Natural killer cell (primary cell): ENCODE results near the gene LILRA6. TPM values are rescaled to one million over a fixed set of nuclear protein-coding genes. Genes with fewer than 3 reads are reported as not detected.
"Not testable (repeated sequence)": the region's sequence is repeated elsewhere in the genome, so short reads cannot be mapped to it uniquely, and the experiment has no call there.

Source experiments
- ATAC-seq, 3 donors: fragments of 150-1000 bp in 2 of 3; fragments of 200-7000 bp in 1 of 3; cut with Tn5 transposase; 1 replicate in 1 of 3; 2 replicates in 2 of 3; pipeline ENCODE4 v1.10.0; 2021; ENCODE audit warnings: mild to moderate bottlenecking in 2 of 3, moderate library complexity in 2 of 3
- DNase-seq, 2 donors: peaks; one replicate each; pipeline versions ENCODE4 v3.0.0 to v3.0.0-alpha.2; 2013 to 2021; ENCODE audit warnings: mixed read lengths in 1 of 2
- H3K27ac ChIP-seq: one replicate; pipeline ENCODE4 v1.5.1; 2013; ENCODE audit warnings: mild to moderate bottlenecking, low read length
- H3K27me3 ChIP-seq: one replicate; pipeline ENCODE4 v1.6.1; 2013; ENCODE audit warnings: low read length; ENCODE audit not compliant: control insufficient read depth, insufficient read depth
- H3K36me3 ChIP-seq: one replicate; pipeline ENCODE4 v1.6.1; 2013; ENCODE audit warnings: low read length; ENCODE audit not compliant: control insufficient read depth, insufficient read depth
- H3K4me1 ChIP-seq: one replicate; pipeline ENCODE4 v1.6.1; 2013; ENCODE audit warnings: low read length; ENCODE audit not compliant: control insufficient read depth, insufficient read depth
- H3K4me3 ChIP-seq: one replicate; pipeline ENCODE4 v1.5.1; 2013; ENCODE audit warnings: low read length
- H3K9me3 ChIP-seq: one replicate; pipeline ENCODE4 v1.6.1; 2013; ENCODE audit warnings: low read length; ENCODE audit not compliant: control insufficient read depth, insufficient read depth
- H3K27ac Mint-ChIP-seq, 2 donors: one replicate each; pipeline ENCODE4 v1.8.0; 2022; ENCODE audit warnings: mild to moderate bottlenecking in 2 of 2, mixed read lengths in 2 of 2, moderate library complexity in 1 of 2
- H3K27me3 Mint-ChIP-seq, 2 donors: one replicate each; pipeline ENCODE4 v1.8.0; 2022; ENCODE audit warnings: low read depth in 2 of 2, mixed read lengths in 2 of 2
- H3K36me3 Mint-ChIP-seq: one replicate; pipeline ENCODE4 v1.8.0; 2022; ENCODE audit warnings: mixed read lengths
- H3K4me1 Mint-ChIP-seq, 2 donors: one replicate each; pipeline ENCODE4 v1.8.0; 2022; ENCODE audit warnings: mixed read lengths in 2 of 2
- H3K4me3 Mint-ChIP-seq: one replicate; pipeline ENCODE4 v1.8.0; 2022; ENCODE audit warnings: mild to moderate bottlenecking, moderate library complexity, mixed read lengths
- H3K9me3 Mint-ChIP-seq, 2 donors: one replicate each; pipeline ENCODE4 v1.8.0; 2022; ENCODE audit warnings: mixed read lengths in 2 of 2
- CTCF ChIP-seq: fragments of 200-600 bp; IDR thresholded peaks from one replicate; pipeline ENCODE4 v1.8.0; 2022; ENCODE audit warnings: antibody characterized with exemption
- WGBS: methylation state at CpG from one replicate; pipeline ENCODE4 v1.1.7; 2013; ENCODE audit warnings: missing lambda C conversion rate; ENCODE audit not compliant: insufficient coverage; 5-methylcytosine and 5-hydroxymethylcytosine counted together
- intact Hi-C: fragments of 100-400 bp; cut with micrococcal nuclease; formaldehyde crosslinking; loops from one replicate; pipeline ENCODE4 v1.14.2; 2022
- total RNA-seq, 4 donors: library from RNA; stranded (reverse); fragments of 120-200 nt in 1 of 4; gene quantifications; one replicate each; pipeline versions ENCODE4 v1.2.3 to v1.2.4, GENCODE V29; 2013 to 2022

LILRA6 gene
- total RNA-seq, 3 donors from 2014 or later (not counting 1 experiment from before 2014, with no cell fraction given) = 2.1 to 2.6 (median 2.1) TPM

GRCh38 chr19:54229146-54229545 lies 13.4 kb downstream of the LILRA6 start:
- H3K9me3 Mint-ChIP-seq = no peaks in the 10 kb centered on the region
- DNase-seq (no peak), ATAC-seq (no peak)
- H3K36me3 Mint-ChIP-seq = no peaks in the 10 kb centered on the region
- peaks cover 6% of the 10 kb centered on the region for H3K4me1 ChIP-seq
- no peak overlapping the region for H3K4me3 Mint-ChIP-seq
- peaks cover 25% of the 10 kb centered on the region for H3K27me3 ChIP-seq
- H3K4me1 Mint-ChIP-seq = peaks cover 5 to 6% of the 10 kb centered on the region in 2 donors
- WGBS = 93% methylated on average over 8 of the region's 8 CpGs
- H3K27ac ChIP-seq = no peak overlapping the region
- no peaks in the 10 kb centered on the region for H3K36me3 ChIP-seq
- peaks cover 20 to 32% of the 10 kb centered on the region in 2 donors for H3K27me3 Mint-ChIP-seq
- no peak overlapping the region for H3K4me3 ChIP-seq
- no peaks in the 10 kb centered on the region for H3K9me3 ChIP-seq
- intact Hi-C loops = no loop called here
- no peak for TF ChIP-seq CTCF
- H3K27ac Mint-ChIP-seq = no peak overlapping the region

DNA sequence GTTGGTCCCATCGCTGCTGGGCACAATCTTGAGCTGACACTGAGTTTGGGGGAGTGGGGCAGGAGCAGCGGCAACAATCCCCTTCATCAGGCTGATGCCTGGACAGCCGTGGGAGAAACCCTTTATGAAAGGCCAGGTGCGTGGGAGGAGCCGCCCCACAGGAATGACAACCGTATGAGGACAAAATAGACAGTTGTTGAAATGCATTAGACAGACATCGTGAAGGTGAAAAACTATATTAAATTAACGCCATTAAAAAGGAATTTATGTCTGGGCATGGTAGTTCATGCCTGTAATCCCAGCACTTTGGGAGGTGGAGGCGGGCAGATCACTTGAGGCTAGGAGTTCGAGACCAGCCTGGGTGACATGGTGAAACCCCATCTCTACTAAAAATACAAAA lies 18.0 kb downstream of the LILRA6 start:
- DNase-seq, H3K27ac ChIP-seq, intact Hi-C loops, H3K27me3 ChIP-seq, H3K4me1 Mint-ChIP-seq, H3K4me3 ChIP-seq, ATAC-seq, H3K36me3 Mint-ChIP-seq, H3K27ac Mint-ChIP-seq, H3K9me3 ChIP-seq, H3K36me3 ChIP-seq, H3K4me3 Mint-ChIP-seq, H3K9me3 Mint-ChIP-seq: not testable (repeated sequence)
- H3K27me3 Mint-ChIP-seq = peaks cover 18 to 19% of the 10 kb centered on the region in 2 donors
- 88% methylated on average over 10 of the region's 10 CpGs for WGBS
- H3K4me1 ChIP-seq = peaks cover 16% of the 10 kb centered on the region

- H3K9me3 Mint-ChIP-seq, H3K4me3 ChIP-seq, H3K36me3 ChIP-seq, H3K27ac ChIP-seq, H3K36me3 Mint-ChIP-seq, H3K9me3 ChIP-seq, H3K4me3 Mint-ChIP-seq, DNase-seq, ATAC-seq, H3K27me3 ChIP-seq, H3K4me1 Mint-ChIP-seq, H3K27ac Mint-ChIP-seq: not testable (repeated sequence)
- intact Hi-C loops = loop anchor here (2.0 kb wide), 1 partner anchor 23 kb away; no protein-coding TSS in a partner anchor
- peaks cover 16% of the 10 kb centered on the region for H3K4me1 ChIP-seq
- peaks cover 14 to 15% of the 10 kb centered on the region in 2 donors for H3K27me3 Mint-ChIP-seq
- WGBS = 71% methylated on average over 4 of the region's 5 CpGs
These were observed 18.7 kb downstream of the LILRA6 start for GRCh38 chr19:54223937-54224281.

DNA sequence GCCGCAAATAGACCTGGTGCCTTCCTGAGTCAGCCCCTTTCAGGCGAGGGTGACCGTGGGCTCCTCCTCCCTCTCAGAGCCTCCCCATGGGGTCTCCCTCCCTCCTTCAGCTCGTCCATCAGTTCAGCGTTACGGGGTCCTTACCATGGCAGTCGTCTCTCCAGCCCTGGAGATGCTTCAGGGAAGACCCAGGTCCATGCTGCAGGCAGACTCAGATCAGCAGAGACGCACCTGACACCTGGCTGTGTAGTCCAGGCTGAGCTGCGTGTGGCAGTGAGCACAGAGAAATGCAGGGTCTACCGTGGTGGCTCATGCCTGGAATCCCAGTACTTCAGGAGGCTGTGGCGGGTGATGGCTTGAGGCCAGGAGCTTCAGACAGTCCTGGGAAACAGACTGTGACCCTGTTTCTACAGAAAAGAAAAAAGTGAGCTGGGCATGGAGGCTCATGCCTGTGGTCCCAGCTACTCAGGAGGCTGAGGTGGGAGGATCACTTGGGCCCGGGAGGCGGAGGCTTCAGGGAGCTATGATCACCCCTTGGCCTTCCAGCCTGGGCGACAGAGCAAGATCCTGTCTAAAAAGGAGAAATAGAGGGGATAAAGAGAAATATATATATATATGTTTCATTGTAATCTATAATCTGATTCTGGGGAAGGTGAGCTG lies 19.2 kb downstream of the LILRA6 start:
- not testable (repeated sequence) for H3K4me3 ChIP-seq, H3K36me3 ChIP-seq, H3K27me3 ChIP-seq, ATAC-seq, H3K4me3 Mint-ChIP-seq, H3K36me3 Mint-ChIP-seq, H3K4me1 Mint-ChIP-seq, DNase-seq, H3K27ac ChIP-seq, H3K9me3 ChIP-seq, H3K9me3 Mint-ChIP-seq, H3K27ac Mint-ChIP-seq
- WGBS = 76% methylated on average over 12 of the region's 14 CpGs
- H3K27me3 Mint-ChIP-seq = peaks cover 11 to 15% of the 10 kb centered on the region in 2 donors
- intact Hi-C loops = loop anchor here (2.0 kb wide), 1 partner anchor 23 kb away; no protein-coding TSS in a partner anchor
- peaks cover 16% of the 10 kb centered on the region for H3K4me1 ChIP-seq

DNA sequence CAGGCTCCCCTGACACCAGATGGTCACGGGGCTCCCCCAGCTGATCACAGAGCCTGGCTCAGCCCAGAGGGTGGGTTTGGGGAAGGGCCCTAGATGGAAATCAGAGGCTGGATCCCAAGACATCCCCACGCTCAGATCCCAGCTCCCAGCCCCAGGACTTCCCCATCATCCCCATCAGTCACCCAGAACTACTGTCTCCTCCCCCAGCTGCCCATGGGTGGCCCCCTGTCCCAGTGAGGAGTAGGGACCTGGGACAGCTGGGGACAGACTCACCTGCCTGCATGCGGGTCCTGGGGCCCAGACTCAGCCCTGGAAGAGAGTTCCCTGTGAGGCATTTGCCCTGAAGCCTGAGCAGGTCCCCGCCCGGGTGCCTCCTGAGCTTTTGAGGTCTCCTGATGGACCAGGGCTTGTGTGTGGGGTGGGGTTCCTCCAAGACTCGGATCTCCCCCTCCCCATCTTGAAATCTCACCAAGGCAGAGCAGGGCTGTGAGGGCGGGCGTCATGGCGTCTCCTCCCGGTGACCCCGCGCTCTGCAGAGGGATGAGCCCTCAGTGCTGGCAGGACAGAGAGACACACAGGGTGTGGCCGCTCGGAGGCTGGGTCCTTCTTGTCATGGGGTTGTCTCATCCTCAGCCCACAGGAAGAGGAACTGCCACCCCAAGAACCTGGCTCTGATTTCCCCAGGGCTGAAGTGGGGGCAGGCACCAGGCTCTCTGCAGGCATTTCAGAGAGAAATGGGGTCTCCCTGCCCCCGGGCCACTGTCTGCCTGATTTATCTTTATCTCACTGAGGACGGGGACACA lies 19.9 kb downstream of the LILRA6 start, which contains the start of gene LILRB3:
Gene LILRB3, minus strand, starts transcription at position 534 of the 803 bp plus-strand sequence. Its CDS starts 31 bp downstream, at position 503.
- not testable (repeated sequence) for H3K4me3 Mint-ChIP-seq, H3K4me3 ChIP-seq, H3K9me3 ChIP-seq, H3K4me1 Mint-ChIP-seq, H3K9me3 Mint-ChIP-seq, H3K27ac ChIP-seq, H3K27me3 ChIP-seq, DNase-seq, H3K27ac Mint-ChIP-seq, H3K36me3 ChIP-seq, H3K36me3 Mint-ChIP-seq
- WGBS = 68% methylated on average over 9 of the region's 16 CpGs
- intact Hi-C loops = loop anchor here (2.0 kb wide), 1 partner anchor 24 kb away; no protein-coding TSS in a partner anchor
- peaks cover 16% of the 10 kb centered on the region for H3K4me1 ChIP-seq
- peak; percentile 40 to 68 (median 50) for ATAC-seq
- H3K27me3 Mint-ChIP-seq = peaks cover 11 to 13% of the 10 kb centered on the region in 2 donors

DNA sequence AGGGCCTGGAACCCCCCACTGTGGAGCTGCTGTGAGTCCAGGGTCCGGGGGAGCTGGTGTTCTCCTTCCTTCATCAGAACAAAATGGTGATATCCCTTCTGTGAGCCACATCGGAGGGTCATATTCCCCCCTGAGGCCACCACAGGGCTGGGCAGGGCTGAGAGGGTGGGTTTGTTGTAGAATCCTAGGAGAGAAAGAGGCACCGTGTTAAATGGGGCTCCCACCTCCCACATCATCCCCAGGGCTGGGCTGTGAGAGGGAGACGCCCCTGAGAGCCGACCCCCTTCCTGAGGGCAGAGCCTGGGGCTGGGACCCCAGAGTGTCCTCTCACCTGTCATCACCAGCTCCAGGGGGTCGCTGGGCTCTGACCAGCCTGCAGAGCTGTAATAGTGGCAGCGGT lies 20.6 kb downstream of the LILRA6 start:
- not testable (repeated sequence) for H3K27ac ChIP-seq, H3K4me1 Mint-ChIP-seq, H3K36me3 ChIP-seq, H3K9me3 ChIP-seq, H3K27me3 ChIP-seq, H3K4me3 Mint-ChIP-seq, H3K27ac Mint-ChIP-seq, DNase-seq, H3K4me3 ChIP-seq, H3K9me3 Mint-ChIP-seq, ATAC-seq, H3K36me3 Mint-ChIP-seq
- peaks cover 16% of the 10 kb centered on the region for H3K4me1 ChIP-seq
- intact Hi-C loops = loop anchor here (2.0 kb wide), 1 partner anchor 25 kb away; no protein-coding TSS in a partner anchor
- WGBS = no CpG with 5 or more reads among the region's 7 CpGs
- H3K27me3 Mint-ChIP-seq = peaks cover 11 to 13% of the 10 kb centered on the region in 2 donors

DNA sequence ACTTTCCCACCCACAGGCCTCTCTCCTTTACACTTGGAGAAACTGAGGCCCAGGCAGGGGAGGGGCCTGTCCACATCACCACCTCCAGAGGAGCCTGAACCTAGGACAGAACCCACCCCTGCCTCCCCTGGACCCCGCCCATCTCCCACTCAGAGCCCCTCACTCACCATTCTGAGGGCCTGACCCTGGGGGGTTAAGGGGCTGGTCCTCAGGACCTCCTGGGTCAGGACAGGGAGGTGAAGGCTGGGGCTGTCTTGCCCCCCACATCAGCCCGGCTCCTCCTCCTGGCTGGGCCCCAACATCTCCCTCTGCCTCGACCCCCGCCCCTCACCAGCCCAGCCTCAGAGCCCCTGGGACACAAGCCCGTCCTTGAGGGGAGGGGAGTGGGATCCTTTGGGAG lies 22.9 kb downstream of the LILRA6 start:
- H3K27ac Mint-ChIP-seq, H3K4me3 Mint-ChIP-seq, H3K27me3 ChIP-seq, H3K4me1 Mint-ChIP-seq, H3K9me3 ChIP-seq, ATAC-seq, DNase-seq, H3K9me3 Mint-ChIP-seq, H3K36me3 Mint-ChIP-seq, intact Hi-C loops, H3K4me3 ChIP-seq, H3K27ac ChIP-seq, H3K36me3 ChIP-seq: not testable (repeated sequence)
- peaks cover 16% of the 10 kb centered on the region for H3K4me1 ChIP-seq
- peaks cover 11 to 13% of the 10 kb centered on the region in 2 donors for H3K27me3 Mint-ChIP-seq
- 80% methylated on average over 1 of the region's 5 CpGs for WGBS
